HG03520 (cell line): Measurements from ENCODE around the gene C1QTNF6.

Source experiments
- ATAC-seq: cut with Tn5 transposase; IDR thresholded peaks from one replicate; pipeline ENCODE4 v1.9.1; 2021; ENCODE audit warnings: mild to moderate bottlenecking, moderate library complexity; ENCODE audit not compliant: unreplicated experiment

The C1QTNF6 gene

DNA sequence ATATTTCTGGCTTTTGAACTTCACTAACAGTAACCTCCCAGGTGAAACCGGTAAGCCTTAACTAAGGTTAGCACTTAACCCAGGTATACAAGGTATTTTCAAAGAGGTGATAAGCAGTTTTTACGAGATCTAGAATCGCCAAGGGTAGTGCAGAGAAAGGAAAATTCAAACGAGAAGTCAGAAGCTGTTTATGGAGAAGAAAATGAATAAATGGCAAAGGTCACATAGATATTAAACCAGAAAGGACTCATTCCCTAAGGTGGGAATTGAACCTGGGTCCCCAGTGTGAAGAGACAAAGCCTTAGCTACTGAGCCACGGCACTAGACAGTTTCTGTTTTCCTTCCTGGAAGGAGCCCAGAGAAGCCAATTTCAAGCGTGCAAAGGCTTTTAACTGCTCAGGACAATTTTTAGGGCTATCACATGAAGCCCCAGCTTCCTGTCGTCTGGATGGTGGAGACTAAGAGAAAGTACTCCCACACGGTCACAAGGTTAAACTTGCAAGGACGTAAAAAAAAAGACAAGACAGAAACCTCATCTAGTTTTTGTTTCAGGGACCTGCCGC is 5.7 kb upstream of the C1QTNF6 start:
- ATAC-seq: no peak

DNA sequence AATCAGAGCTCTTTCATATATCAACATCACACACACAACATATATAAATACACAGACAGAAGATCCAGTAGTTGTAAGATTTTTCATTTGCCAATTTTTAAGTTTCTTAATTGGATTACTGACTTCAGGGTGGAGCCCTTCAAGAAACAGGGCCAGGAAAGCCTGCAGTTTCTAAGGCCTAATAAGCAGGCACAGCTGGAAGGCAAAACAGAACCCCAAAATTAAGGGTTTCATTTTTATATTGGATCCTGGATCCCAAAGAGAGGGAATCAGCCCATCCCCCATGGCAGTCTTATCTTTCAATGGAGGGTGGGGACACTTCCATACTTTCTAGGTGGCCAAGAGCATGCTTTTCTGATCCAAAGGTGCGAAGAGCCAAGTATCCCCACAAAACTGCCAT is 4.7 kb upstream of the C1QTNF6 start:
- no peak for ATAC-seq

DNA sequence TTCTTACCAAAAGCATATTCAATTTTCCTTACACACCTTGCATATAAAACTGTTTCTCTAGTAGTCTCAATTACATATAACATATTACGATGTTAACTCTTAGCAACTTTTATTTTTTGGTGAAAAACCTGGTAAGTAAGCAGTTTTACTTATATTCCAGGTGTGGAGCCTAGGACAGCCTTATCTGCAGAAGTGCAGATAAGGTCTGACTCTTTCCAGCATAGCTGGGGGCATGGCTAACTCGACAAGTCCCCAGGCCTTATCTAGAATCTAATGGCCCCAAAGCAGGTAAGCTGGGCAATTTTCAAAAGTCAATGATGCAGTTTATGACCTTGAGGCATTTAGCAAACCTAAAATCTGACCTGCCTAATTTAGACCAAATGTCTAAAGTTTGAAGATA is 4.2 kb upstream of the C1QTNF6 start:
- no peak for ATAC-seq

DNA sequence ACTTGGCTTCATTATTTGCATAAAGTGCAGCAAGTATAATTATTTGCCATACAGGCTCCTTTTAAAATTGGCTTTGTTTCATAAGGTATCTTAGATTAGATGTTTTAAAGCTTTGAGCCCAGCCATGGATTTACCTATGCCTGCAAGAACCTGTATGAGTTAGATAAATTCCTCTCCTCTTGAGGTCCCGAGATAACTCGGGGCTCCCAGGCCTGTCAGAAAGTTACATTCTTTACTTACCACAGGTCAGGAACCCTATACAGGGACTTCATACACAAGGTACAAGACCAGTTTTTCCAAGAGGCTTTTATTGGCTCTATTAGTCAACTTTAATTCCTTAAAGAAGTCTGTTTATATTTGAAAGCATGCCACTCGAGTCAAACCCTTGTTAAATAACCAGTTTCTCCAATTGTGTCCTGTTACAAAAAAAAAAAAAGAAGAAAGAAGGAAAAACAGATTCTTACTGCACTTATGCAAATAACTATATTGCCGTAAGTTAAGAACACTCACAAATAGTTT is 2.3 kb upstream of the C1QTNF6 start:
- no peak for ATAC-seq

DNA sequence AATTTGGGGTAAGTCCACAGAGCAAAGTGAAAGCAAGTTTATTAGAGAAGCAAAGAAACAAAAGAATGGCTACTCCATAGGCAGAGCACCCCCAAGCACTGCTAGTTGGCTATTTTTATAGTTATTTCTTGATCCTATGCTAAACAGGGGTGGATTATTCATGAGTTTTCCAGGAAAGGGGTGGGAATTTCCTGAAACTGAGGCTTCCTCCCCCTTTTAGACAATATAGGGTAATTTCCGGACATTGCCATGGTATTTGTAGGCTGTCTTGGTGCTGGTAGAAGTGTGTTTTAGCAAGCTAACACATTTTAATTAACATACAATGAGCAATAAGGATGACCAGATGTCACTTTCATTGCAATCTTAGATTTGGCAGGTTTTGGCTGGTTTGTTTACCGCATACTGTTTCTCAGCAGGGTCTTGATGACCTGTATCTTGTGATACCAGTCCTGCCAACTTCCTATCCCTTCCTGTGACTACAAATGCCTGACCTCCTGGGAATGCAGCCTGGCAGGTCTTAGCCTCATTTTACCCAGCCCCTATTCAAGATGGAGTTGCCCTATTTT is 937 bp upstream of the C1QTNF6 start:
- ATAC-seq: no peak

DNA sequence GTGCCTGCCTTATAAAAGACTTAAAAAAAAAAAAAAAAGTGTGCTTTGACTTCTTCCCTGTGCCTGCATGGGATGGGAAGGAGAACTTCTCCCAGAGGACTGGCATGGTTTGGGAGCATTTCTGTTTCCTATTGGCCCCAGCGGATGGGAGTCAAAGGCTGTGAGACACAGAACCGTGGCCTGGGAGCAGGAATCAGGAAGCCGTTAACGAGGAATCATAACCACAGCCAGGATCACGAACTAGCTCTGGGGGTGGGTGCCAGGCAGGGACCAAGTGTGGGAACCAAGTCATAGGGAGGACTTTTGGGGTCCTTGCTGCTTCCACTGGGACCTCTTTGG is 526 bp downstream of the C1QTNF6 start:
- no peak for ATAC-seq

DNA sequence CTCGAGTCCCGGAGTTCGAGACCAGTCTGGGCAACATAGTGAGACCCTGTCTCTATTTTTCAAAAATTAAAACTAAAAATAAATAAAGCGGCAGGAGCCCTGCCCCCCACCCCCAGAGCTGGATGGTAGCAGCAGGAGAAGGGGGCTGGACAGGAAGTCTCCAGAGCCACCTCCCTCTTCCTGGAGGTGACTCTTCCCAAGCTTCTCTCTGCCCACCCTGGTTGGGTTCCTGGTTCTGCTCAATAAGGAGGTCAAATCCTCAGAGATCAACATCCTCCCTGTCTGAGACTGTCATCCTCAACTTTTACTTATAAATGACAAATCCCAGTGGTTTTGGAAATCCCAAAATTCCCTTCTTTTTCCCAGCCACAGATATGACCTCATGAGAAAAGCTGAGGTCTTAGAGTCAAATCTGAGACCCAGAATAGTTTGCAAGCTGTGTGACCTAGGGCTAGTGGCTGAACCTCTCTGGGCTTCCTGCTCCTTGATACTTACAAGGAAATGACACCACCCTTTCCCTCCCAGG is 987 bp downstream of the C1QTNF6 start:
- ATAC-seq: no peak

DNA sequence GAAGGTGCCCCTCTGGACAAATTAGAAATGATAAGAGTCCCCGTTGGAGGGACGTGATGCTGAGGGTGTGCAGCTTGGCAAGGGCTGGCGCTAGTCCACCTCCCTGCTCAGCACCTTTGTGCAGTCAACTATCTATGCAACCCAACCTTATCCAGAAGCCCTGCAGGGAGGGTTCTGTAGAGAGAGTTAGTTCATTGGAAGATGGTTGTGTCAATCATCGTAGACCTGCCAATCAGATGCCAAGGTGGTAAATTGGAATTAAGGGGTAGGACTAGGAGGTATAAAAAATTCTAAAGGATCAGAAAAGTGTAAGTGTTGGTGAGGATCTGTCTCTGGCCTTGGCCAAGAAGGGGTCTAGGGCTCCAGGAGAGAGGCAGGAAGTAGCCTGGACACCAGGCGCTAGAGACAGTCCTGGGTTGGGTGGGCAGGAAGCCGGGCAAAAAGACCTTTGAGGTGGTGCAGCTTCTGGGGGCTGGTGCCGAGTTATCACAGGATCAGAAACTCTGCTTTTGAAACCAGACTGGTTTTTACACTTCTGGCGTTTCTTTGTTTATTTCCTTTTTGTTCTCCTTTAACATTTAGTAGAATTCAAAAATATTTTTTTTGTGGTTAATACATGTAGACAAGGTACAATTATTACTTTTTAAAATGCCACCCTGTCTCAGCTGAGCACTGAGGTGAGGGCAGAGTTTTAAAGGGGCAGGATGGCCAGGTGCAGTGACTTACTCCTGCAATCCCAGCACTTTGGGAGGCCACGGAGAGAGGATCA is 1.6 kb downstream of the C1QTNF6 start:
- ATAC-seq: no peak

DNA sequence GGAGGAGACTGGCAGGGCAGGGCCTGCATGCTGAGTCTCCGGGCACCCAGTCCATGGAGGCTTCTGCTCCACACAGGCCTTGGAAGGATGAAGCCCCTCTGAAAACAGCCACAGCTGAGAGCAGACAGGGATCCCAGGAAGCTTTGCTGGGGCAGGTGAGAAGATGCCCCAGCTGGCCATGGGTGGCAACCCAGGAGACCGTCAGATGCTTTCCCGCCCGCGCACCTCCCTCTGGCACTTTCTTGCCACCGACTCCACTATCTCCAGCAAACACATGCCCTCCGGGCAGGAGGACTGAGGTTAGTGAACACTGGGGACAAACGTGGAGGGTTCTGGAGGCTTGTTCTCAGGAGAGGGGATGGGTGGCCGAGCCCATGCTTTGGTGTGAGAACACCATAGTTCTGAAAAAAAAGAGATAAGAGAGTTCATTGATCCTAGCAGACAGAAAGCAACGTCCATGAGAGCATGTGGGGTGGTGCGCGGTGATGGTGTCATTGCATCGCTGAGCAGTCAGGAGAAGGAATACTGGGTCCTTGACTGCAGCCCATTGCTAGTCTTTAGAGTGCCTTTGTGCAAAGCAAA is 2.3 kb downstream of the C1QTNF6 start:
- no peak for ATAC-seq

DNA sequence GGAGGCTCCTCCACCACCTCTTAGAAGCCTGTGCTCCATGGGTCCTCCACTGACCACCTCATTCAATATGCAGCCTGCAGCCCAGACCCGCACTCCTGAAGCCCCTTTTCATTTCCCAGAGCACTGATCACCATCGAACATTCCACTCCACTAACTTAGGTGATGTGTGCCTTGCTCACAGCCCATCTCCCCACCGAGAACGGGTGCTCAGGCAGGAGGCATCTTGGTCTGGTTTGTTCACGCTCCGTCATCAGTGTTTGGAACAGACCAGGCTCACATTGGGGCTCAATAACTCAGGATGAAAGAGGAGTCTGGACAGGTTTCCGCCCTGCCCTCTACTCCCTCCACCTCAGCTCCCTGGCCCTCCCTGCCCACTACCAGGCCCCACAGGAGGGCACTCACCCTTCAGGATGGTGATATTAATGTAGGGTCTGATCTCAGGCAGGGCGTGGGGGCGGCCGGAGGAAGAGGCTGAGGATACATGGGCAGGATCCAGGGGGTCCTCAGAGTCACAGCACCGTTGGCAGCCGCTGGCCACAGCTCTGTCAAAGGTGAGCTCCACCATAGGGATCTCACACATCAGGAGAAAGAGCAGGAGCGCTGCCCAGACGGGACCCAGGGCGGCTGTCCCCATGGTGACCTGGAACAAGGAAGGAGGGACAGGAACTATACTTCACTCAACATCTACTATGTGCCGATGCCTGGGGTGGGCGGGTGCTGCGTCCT is 3.1 kb downstream of the C1QTNF6 start:
- ATAC-seq: no peak

DNA sequence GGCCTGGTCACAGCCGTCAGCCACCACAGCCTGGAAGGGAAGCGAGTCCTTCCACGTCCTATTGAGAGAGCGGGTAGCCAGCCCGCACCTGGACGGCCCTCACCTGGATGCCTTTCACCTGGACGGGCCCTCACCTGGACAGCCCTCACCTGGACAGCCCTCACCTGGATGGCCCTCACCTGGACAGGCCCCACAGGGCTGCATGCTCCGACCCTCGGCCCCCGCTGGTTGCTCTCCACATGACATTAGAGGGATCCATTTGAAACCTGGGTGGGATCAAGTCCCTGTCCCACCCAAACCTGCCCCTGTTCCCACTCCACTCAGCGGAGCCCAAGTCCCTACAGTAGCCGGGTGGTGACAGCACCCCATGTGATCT is 3.7 kb downstream of the C1QTNF6 start:
- ATAC-seq: no peak

DNA sequence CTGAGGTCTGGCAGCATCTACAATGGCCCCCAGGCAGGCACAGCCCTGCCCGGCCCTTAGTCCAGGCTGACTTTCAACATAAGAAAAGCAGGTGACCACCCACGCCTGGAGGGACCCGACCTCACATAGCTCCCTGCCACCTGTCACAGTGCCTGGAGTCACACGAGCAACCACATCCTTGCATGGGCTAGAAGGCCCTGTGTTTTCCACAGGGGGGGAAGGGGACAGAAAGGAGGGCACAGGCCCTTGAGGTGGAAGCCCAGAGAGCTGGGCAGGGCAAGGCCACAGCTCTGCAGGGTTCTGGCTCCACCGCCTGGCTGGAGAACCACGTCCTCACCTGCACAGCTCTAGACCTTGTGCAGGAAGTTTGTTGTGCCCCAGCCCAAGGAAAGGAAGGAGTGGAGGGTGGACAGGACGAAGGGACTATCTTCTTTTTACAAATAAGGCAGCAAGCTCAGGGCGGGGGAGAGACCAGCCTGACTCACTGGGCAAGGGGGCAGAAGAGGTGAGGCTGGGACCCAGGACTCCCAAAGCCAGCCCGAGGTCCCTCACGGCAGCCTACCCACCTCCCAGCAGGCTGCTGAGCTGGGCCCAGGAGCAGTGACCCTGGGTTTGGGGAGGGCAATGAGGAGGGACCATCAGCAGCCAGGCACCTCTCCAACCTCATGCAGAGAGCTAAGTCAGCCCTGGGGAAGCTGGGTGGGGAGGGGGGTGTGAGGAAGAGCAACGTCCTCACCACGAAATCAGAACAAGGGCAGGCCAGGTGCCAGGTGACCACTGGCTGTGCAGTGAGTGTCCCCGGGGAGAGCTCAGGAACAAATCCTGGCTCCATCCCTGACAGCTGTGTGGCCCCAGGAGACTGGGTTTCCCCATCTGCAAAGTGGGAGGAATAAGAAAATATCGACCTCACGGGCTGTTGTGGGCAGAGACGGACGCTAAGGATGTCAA is 4.3 kb downstream of the C1QTNF6 start:
- no peak for ATAC-seq

DNA sequence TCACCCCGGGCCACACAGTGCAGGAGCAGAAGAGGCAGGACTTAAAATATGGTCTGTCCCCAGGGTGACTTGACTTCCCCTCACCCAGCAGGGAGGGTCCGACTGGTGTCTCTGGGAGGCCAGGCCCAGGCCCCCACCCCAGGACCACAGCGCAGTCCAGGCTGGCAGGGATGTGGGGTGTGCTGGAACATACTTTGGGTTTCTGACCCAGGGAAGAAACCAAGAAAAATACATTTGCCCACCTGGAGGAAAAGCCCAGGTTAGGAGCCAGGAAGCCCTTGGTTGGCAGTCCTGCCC is 5.2 kb downstream of the C1QTNF6 start:
- no peak for ATAC-seq

DNA sequence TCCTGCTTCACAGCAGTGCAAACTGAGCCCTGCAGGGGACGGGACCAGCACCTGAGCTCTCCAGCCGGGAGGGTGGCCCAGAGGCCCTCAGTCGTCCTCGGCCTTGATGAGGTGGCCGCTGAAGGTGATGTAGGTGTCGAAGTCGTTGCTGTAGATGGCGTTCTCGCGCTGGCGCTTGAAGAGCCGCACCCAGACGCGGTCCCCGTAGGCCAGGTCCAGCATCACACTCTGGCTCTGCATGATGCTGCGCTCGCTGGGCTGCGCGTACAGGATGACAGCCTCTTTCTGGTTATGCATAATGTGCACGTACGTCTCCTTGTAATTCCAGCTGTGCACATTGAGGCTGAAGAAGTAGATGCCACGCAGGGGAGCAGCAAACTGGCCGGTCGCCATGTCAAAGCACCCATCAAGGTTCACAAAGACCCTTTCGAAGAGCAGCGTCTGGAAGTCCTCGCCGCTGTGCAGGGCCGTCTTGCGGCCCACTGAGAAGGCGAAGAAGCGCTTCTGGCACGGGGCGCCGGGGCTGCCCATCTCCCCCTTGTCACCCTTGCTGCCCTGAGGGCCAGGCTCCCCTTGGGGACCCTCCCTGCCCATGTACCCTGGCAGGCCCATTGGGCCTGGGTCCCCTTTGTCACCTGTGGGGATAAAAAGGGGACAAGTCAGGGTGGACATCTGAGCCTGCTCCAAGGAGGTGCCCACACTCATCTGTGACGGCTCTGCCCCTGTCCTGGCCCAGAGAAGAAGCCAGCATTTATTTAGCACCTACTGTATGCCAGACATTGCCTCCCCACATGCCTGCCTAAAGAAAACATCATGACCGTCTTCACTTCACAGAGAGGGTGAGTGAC is 5.7 kb downstream of the C1QTNF6 start:
- no peak for ATAC-seq

DNA sequence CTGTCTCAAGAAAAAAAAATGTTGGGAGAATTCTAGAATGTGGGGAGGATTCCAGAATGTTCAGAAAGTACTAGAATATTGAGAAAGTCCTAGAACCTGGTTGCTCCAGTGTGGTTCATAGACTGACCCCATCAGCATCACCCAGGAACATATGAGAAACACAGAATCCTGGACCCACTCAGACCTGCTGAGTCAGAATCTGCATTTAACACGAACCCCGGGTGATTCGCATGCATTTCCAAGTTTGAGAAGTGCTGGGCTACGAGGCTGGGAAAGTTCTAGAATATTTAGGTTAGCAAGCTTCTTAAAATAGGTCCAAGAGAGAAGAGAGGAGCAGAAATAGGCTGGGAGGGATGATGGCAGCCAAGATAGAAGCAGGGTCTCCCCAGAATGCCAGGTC is 6.4 kb downstream of the C1QTNF6 start:
- no peak for ATAC-seq

DNA sequence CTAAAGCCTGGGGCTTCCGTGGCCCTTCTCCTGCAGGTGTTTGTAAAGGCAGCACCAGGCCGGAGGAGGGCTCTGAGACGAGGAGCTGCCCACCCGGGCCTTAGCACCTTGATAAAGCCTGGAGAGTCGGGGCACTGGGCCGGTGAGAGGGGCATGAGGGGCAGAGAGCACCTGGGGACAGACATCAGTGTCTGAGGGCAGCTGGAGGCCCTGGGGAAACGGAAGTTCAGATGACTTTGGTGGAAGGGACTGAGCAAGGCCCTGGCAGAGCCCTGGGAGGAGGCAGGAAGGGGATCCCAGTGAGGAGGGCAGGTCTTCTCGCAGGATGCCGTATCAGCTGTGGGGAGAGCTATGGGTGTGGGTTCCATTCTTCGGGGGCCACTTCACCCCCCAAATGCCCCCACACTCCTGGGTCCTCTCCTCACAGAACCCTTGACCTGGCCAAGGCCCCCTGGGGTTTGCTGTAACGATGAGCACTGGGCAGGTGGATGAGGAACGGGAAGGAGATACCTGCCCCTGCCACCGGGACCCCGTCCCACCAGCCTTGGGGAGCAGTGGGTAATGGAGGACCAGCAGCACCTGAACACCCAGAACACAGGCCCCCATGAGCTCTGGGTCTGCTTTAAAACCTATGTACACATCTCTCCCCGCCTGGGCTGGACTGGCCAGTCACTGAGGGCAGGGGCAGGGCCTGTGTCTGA is 7.4 kb downstream of the C1QTNF6 start:
- no peak for ATAC-seq

DNA sequence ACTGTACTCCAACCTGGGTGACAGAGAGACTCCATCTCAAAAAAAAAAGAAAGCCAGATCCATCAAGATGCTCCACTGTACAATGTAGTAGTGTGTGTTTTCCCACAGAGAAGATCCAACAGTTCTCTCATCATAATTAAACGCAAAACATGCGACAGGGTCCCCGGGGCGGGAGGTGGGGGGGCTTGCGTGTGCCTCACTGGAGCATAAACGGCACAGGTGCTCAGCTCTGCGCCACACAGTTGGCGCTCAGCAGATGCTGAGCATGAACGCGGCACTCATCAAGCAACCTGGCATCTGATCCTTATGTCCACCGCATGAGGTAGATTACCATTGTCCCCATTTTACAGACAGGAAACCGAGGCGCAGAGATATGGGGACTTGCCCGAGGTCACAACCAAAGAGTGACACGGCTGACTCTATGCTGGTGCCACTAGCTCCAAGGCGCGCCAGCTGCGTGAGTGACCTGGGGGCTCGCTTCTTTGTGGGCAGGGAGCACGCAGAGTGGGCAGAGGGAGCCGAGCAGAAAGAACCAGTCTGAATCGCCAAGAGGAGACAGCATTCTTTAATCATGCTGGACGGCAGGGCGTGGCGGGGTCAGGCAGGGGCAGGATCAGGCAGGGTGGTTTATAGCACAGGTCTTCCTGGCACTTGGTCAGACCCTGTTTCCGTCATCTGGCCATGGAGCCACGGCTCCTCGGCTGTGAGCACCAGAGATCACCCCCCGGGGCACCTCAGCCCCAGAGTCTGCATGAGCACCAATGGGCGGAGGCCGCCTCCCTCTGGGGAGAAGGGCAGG is 8.2 kb downstream of the C1QTNF6 start:
- ATAC-seq: no peak

DNA sequence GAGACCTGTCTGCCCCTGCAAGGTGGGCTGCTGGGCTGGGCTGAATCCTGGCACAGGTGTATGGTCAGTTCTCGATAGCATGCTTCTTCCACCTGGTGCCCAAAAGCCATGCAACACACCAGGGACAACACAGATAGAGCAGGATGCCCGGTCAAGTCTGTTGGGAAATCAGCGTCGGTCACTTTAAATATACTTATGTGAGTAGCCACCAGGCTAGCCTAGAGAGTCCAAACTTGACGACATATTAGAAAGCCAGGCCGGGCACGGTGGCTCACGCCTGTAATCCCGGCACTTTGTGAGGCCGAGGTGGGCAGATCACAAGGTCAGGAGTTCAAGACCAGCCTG is 8.9 kb downstream of the C1QTNF6 start:
- no peak for ATAC-seq
